Measurements from ENCODE around the gene RIMKLB. TPM values are rescaled to one million over a fixed set of nuclear protein-coding genes. Genes with fewer than 3 reads are reported as not detected.

RIMKLB gene
- polyA plus RNA-seq, 1 of the 3 experiments (the other 2 are of a cell fraction) = 24.5 TPM

DNA sequence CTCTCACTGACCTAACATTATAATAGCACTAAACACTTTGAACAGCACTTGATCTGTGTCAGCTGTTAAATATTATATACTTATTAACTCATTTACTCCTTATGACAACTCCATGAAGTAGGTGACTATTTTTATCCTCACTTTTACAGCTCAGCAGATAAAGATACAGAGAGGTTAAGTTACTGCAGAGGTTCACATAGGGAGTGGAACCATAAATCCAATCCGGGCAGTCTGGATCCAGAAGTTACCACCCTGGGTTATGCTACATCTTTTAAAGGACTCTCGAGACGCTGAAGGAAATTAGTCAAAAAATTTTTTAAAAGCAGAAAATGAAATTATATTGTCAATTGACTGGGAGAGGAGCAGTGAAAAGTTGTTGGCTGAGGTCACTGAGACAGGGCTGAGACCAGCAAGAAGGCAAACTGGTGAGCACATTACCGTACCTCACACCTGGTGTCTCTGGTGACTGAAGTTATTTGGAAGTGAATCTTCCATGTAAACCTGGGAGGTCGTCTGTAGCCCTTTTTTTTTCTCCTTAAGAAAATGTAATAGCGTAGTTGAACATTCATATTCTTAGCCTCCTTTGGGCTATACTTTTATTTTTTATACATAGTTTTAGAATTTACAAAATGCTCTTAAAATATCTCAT, 1.2 kb upstream of the RIMKLB start:
- peaks cover 31% of the 10 kb centered on the region for H3K79me2 ChIP-seq (ENCODE audit: insufficient read depth)
- H3K4me1 ChIP-seq (ENCODE audit: control insufficient read depth in 1 of 2, insufficient read depth in 2 of 2, low read depth in 1 of 2, low read length in 1 of 2) = peaks cover 9 to 16% of the 10 kb centered on the region in 2 experiments; a peak in 3 of 4 replicates
- H2AFZ ChIP-seq (ENCODE audit: low read depth) = peak overlapping the region; percentile 96
- peak overlapping the region; percentile 77 to 86 for H3K27ac ChIP-seq (ENCODE audit: low read depth in 2 of 2, low read length in 1 of 2)
- H3F3A ChIP-seq (replicated peaks; ENCODE audit: insufficient read depth) = peaks cover 20% of the 10 kb centered on the region
- H3K9me2 ChIP-seq = no peaks in the 10 kb centered on the region
- peak overlapping the region; percentile 93 for H3K4me2 ChIP-seq
- WGBS (ENCODE audit: low lambda C conversion rate) = 51% methylated on average over 6 of the region's 6 CpGs
- no peaks in the 10 kb centered on the region for H3K27me3 ChIP-seq (ENCODE audit: insufficient read depth)
- H4K20me1 ChIP-seq (ENCODE audit: insufficient read depth) = peaks cover 19% of the 10 kb centered on the region
- ChIA-PET CTCF (interaction anchor here (1.1 to 1.2 kb wide), 2 partner anchors 127 to 253 kb away, joined by 4 to 7 read pairs; partner anchors contain the start of gene M6PR), POLR2A (no interaction called here)
- no peak for DNase-seq
- no peaks in the 10 kb centered on the region for H3K9me3 ChIP-seq
- peak overlapping the region; percentile 97 for H3K9ac ChIP-seq
- H3K36me3 ChIP-seq (replicated peaks in 1 of 2; ENCODE audit: control insufficient read depth in 1 of 2, insufficient read depth in 2 of 2, low read length in 1 of 2) = peaks cover 6% of the 10 kb centered on the region in 2 experiments
- no peak for TF ChIP-seq RXRA (IDR thresholded peaks at IDR 0.05; ENCODE audit: borderline replicate concordance, low read depth)
- no peak for TF ChIP-seq TCF12 (IDR thresholded peaks at IDR 0.05)
- TF ChIP-seq RCOR1 (IDR thresholded peaks at IDR 0.05; ENCODE audit: low read length) = no peak
- TF ChIP-seq GATA2 (CRISPR knock-in tag; IDR thresholded peaks at IDR 0.05) = no peak
- TF ChIP-seq YY1 (IDR thresholded peaks at IDR 0.05; ENCODE audit: low read depth) = no peak
- no peak for TF ChIP-seq TAF1 (IDR thresholded peaks at IDR 0.05; ENCODE audit: borderline replicate concordance, low read depth, low read length)
- no peak for TF ChIP-seq FOSL2 (IDR thresholded peaks at IDR 0.05; ENCODE audit: borderline replicate concordance, low read depth)
- TF ChIP-seq FOXJ3 (CRISPR knock-in tag; IDR thresholded peaks at IDR 0.05) = no peak
- TF ChIP-seq RFX5 (IDR thresholded peaks at IDR 0.05; ENCODE audit: low read length) = no peak
- TF ChIP-seq ELF1 (IDR thresholded peaks at IDR 0.05) = no peak
- no peak for TF ChIP-seq CHD2 (IDR thresholded peaks at IDR 0.05; ENCODE audit: low read length, partially characterized antibody)
- TF ChIP-seq MAX (IDR thresholded peaks at IDR 0.05; ENCODE audit: low read depth) = no peak
- TF ChIP-seq, protein P1, sequence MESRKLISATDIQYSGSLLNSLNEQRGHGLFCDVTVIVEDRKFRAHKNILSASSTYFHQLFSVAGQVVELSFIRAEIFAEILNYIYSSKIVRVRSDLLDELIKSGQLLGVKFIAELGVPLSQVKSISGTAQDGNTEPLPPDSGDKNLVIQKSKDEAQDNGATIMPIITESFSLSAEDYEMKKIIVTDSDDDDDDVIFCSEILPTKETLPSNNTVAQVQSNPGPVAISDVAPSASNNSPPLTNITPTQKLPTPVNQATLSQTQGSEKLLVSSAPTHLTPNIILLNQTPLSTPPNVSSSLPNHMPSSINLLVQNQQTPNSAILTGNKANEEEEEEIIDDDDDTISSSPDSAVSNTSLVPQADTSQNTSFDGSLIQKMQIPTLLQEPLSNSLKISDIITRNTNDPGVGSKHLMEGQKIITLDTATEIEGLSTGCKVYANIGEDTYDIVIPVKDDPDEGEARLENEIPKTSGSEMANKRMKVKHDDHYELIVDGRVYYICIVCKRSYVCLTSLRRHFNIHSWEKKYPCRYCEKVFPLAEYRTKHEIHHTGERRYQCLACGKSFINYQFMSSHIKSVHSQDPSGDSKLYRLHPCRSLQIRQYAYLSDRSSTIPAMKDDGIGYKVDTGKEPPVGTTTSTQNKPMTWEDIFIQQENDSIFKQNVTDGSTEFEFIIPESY (IDR thresholded peaks at IDR 0.05; ENCODE audit: borderline replicate concordance, low read depth) = no peak
- TF ChIP-seq GABPA (IDR thresholded peaks at IDR 0.05; ENCODE audit: low read depth) = no peak
- TF ChIP-seq, protein P2, sequence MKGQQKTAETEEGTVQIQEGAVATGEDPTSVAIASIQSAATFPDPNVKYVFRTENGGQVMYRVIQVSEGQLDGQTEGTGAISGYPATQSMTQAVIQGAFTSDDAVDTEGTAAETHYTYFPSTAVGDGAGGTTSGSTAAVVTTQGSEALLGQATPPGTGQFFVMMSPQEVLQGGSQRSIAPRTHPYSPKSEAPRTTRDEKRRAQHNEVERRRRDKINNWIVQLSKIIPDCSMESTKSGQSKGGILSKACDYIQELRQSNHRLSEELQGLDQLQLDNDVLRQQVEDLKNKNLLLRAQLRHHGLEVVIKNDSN (IDR thresholded peaks at IDR 0.05; ENCODE audit: borderline replicate concordance, low read depth) = no peak
- TF ChIP-seq MXI1 (IDR thresholded peaks at IDR 0.05; ENCODE audit: low read depth, low read length) = no peak
- no peak for TF ChIP-seq POLR2AphosphoS5 (IDR thresholded peaks at IDR 0.05; ENCODE audit: low read depth, low read length)
- TF ChIP-seq EP300 (IDR thresholded peaks at IDR 0.05; ENCODE audit: borderline replicate concordance in 1 of 2, low read depth in 1 of 2, low read length in 1 of 2) = no peak
- no peak for TF ChIP-seq NFIC (IDR thresholded peaks at IDR 0.05; ENCODE audit: borderline replicate concordance)
- TF ChIP-seq TEAD4 (IDR thresholded peaks at IDR 0.05; ENCODE audit: borderline replicate concordance, insufficient read depth) = no peak
- H3K4me3 ChIP-seq (ENCODE audit: low read depth in 2 of 2, low read length in 1 of 2) = peak overlapping the region; percentile 91
